Activated CD4-positive, CD25-positive, alpha-beta regulatory T cell treated with anti-CD3 and anti-CD28 coated beads, Interleukin-2, amount 50 U/mL, for 24 hours (primary cell): Measurements from ENCODE around the gene ZBTB7B.

Source experiments
- ATAC-seq, 2 donors: fragments of 150-1000 bp; cut with Tn5 transposase; one replicate each; pipeline ENCODE4 v1.10.0; 2021; ENCODE audit warnings: mild to moderate bottlenecking in 1 of 2, moderate library complexity in 1 of 2

Gene ZBTB7B

DNA sequence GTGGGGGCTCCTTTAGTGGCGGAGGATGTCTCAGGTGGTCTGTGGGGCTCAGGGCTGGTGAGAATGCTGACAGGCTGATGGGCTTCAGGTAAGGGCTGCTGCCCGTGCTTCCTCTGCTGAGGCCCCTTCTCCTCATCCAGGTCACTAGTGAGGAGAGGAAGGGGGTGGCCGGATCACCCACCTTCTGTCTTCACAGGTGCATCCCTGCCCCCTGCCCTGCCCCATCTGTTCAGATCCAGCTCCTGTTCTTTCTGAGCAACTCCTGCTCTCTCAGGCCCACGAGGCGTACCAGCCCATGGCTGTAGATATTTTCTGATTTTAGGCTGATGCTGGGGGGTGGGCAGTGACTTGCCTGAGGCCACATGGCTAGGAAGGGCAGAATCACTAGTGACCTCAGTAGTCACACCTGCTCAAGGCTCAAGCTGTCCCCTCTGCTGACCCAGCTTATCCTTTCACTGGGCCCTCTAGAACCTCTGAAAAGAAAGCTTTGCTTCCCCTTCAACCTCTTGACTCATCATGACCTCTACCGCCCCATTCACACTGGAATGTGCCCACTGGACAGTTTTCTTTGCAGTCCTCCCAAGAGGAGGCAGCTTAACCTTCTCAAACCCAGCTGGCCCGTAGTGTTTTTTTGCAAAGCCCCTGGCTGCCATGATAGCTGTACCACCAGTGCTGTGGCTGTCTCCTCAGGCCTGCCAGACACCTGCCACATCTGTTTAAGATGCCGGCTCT, 16.2 kb downstream of the ZBTB7B start:
- ATAC-seq: no peak

DNA sequence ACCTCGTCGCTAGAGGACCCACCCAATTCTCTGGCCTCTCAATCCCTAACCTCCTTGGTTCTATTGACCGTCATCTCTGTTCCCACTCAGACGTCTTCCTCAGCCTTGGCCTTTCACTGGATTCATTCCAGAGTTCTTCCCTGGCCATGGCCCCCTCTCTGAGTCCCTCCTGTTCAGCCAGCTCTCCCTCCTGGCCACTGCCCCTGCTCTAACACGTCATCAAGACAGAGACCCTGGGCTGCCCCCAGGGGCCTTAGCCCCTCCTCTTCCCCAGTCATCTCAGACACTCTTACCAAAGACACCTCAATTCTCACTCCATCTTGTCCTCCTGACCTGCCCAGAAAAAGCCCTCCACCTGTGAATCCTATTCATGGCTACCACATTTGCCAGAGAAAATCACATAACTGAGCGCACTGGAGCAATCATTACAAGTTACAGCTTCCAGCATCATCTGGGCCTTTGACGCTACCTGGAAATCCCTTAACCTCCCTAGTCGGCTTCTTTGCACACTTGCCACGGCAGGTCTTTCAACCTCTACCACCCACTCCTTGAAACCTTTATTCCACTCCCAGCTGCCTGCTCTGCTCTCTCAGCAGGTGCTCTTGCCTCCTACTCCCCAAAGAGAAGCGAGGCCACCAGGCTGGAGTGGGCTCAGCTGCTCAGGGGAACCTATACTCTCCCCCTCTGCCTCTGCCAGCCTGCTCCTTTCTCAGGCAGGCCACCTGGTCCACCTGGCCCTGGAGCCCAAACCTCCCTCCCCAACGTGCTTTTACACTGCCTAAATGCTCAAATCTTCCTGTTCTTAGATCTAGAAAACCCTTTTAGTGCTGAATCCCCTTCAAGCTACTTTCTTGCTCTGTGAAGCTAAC, 17.0 kb downstream of the ZBTB7B start:
- no peak for ATAC-seq

DNA sequence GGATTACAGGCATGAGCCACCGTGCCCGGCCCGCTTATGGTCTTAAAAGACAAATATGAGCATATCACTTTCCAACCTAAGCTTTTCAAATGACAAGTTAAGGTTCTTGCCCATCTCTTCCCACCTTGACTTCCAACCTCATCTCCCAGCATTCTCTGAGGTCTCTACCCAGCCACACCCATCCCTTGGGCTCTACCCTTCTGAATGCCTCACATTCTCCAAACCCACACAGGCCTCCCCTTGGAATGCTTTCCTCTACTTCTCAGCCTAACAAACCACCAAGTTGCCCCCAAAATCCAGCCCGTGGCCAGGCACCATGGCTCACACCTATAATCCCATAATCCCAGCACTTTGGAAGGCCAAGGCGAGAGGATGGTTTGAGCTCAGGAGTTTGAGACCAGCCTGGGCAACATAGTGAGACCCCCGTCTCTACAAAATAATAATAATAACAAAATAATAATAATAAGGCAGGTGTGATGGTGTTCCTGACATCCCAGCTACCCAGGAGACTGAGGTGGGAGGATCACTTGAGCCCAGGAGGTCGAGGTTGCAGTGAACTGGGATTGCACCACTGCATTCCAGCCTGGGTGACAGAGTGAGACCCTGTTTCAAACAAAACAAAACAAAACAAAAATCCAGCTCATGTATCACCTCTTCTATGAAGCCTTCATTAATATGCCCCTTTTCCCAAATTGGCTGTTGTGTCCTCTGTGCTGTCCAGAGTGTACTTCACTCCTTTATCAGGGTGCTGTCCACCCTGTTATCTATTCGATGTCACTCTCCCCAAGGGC, 19.7 kb downstream of the ZBTB7B start:
- no peak for ATAC-seq

DNA sequence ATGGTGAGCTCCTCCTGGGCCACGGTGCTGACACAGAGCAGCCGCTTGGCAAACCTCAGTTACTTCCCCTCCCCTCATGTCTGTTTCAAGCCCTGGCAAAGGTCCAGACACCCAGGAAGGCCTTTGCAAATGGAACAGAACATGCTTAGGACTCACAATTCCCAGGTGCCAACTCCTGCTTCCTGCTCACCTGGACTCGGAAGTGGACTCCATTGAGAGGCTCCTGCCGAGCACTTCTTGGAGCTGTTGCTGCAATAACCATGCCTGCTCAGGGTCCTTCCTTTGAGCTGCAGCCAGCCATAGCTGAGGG, 20.3 kb downstream of the ZBTB7B start:
- ATAC-seq: no peak

DNA sequence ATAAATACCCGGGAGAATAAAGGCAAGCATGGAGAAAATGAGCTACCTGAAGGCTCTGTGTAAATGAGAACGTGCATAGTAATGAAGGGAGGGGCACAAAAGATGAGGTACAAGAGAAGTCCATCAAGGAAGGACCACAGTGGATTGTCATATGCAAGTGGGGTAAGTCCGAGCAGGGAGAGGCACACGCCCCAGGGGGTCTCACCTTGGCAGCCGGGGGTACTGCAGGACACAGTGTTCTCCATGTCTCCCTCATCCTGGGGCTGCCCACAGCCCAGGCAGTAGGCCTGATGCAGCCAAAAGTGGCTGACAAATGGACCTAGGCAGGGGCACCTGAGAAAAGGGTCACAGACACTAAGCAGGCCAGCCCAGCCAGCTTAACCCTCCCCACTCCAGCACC, 21.0 kb downstream of the ZBTB7B start:
- ATAC-seq: no peak

DNA sequence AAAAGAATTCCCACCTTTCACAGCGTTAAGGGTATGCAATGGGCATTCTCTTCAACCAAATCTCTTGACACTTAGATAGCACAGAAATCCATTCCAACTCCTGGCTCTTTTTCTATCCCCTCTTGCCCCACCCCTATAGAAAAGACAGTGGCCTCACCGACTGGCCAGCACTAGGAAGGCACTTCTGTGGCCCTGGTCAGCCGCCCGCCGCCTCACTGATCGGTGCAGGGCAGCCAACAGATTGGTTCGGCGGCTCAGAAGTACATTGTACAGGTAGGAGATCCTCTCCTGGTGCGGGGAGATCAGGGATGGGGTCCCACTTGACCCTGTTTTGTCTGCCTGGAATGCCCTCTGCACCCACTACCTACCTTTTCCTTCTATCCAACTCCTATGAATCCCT, 21.7 kb downstream of the ZBTB7B start:
- ATAC-seq: no peak

DNA sequence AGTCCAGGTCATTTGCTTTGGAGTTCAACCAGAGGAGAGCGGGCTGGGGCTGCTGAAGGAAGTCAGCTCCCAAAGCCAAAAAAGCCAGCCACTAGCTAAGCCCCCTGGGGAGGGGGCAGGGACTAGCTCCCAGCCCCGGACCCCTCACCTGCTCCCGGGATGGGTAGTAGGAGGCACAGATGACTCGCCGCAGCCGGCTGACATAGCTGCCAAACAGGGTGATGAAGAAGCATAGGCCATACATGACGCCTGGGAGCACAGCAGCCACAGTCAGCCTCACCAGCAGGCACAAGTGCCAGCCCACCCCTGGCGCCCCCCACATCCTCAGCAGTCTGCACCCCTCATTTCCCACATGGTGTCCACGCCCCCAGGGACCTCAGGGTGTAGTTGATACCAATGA, 23.6 kb downstream of the ZBTB7B start:
- ATAC-seq: no peak

DNA sequence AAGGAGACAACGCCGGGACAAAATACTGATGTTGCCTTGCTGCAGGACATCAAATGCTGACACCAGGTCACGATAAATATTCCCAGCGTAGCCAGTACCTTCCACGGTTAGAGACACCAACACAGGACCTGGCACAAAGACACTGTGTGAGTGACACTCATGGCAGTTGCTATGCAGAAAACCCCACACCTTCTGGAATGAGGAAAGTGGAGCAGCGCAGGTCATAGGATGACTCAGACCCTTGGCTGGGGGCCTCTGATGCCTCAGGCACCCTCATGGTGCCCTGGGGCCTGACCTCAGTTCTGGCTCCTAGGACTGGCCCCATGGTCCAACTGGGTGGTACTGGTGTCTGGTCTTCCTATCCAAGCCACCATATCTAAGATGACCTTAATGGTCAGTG, 24.0 kb downstream of the ZBTB7B start:
- no peak for ATAC-seq

DNA sequence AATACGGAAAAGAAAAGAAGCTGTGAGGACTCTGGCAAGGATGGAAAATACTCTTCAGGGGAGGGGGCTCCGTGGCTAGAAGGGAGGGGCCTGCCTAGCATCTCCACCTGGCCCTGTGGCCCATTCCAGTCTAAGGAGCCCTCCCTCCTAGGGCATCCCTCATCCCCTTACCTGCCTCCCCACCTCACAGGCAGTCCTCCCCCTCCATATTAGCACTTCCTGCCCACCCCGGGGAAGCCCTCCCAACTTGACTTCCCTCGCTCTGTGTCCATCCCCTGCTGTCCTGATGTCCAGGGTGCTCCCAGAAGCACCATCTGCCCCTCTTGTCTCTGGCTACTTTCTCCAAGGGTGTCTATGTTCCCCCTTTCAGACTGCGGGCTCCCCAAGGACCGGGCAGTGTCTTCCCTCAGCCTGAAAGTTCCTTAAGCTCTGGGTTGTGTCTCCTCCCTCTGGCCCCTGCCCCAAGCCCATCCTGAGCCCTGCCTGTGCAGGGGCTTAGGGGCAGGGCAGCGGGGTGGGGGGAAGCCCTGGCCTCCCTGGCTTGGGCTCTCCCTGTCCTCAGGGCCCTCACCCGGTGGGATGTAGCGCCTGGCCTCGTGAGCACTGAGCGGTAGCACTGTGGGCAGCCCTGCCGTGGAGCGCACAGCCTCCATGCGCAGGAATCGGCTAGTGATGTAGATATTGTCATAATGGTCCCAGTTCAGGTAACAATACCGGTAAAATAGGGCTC, 27.1 kb downstream of the ZBTB7B start:
- no peak for ATAC-seq

DNA sequence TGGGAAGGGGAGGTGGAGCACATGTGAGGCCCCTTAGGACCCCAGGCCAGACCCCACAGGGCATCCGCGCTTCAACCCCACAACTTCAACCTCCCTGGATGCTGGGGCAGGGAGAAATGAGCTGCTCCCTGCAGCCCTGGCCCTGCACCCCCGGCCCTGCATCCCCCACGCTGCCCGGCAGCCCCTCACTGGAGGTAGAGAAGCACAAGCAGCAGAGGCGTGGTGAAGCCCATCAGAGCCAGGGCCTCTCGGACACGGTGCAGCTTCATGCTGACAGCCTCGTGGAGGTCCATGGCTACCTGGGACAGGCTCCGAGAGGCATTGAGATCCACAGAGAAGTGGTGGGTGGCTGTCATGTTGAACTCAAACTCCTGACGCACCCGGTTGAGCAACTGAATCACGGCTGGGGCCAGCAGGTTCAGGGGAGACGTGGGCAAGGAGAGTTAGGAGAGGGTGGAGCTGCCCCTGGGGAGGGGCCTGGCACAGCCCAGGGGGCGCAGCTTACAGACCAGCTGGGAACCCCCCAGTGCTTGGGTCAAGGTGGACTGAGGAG, 27.7 kb downstream of the ZBTB7B start:
- no peak for ATAC-seq

DNA sequence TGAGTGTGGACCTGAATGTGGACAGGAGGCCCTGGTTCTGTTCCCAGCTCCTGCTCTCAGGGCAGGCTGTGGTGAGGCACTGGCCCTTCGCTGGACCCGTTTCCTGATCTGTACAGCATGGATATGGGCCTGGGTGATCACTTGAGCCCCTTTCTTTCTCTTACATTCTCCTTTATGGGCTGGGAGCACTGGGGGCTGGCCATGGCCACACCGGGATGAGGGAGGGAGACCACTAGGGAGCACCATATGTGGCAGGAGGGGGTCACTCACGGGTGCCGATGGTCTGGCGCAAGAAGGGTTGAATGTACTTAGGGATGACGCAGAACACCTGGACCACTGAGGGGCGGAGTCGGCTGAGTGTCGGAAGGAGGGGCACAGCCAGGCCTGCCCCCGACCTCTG, 28.3 kb downstream of the ZBTB7B start:
- ATAC-seq: no peak

DNA sequence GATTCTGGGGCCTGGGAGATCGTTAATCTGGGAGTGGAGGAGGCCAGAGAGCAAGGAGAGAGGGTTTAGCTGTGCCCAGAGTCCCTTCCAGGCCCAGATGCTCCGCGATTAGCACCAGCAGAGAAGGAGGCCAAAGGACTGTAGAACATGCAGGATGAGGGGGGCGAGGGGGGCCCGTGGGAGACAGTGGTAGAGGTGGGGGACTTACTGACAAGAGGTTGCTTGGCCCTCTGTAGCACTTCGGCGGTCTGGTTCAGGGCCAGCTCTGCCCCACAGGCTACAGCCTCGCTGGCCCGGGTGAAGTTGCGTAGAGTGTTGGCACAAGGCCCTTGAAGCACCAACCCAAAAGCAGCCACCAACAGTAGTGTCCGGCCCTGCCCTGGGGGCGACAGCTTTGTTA, 30.3 kb downstream of the ZBTB7B start:
- no peak for ATAC-seq

DNA sequence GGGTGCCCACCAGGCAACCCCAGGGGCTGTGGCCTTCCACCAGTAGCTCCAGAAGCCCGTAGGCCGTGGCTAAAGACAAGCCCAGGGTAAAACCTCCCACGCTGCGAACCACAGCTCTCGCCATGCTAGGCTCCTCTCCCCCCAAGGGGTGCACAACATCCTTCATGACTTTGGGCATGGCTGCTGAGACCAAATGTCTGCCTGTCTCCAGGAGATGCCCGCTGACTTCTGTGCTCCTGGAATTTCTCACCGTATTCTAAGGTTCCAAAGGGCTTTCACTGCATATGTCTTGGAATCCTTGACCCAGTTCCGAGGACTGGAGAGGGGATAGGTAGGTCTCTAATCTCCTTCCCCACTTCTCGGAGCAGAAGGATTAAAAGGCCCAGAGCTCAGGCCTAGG, 30.9 kb downstream of the ZBTB7B start, which contains the start of the genes DCST1 and DCST2:
Gene DCST1 (plus strand): TSS at position 301 of the 400 bp plus-strand sequence. CDS start 213 bp downstream, outside the sequence.
Gene DCST2 (minus strand): TSS at position 258 of the 400 bp plus-strand sequence. CDS start 80 bp downstream, at position 178.
- ATAC-seq: no peak

DNA sequence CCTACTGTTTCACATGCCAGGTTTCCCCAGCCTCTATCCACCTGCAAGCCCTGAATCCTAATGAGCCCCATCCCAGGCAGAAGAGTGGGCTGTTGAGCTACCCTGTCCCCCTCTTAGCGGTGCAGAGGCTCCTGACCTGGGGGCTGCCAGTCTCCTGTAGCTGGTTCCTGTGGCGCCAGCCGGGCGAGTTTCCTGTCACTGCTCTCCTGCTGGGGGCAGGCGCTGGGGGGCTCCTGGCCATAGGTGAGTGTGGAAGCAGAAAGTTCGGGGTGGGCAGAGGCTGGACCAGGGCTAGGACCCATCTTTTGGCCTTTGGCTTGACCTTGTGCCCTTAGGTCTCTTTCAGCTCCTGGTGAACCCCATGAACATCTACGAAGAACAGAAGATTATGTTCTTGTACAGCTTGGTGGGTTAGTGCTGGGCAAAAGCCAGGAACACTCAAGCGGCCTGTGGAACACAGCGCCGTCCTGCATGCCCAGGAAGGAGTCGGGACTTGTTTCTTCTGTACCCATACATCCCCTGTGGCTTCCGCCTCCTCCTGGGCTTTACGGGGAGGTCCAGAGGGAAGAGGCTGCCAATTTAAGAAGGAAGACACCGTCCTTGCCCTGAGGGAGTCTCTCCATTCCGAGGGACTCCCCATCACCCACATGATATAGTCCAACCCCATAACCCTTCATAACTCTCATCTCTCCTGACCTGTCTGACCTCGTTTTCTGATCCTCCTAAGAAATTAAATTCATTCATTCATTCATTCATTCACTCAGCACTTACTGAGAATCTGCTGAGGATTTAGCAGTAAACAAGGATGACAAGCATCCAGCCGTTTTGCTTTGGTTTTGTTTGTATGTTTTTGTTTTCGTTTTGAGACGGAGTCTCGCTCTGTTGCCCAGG, 32.0 kb downstream of the ZBTB7B start:
- no peak for ATAC-seq

DNA sequence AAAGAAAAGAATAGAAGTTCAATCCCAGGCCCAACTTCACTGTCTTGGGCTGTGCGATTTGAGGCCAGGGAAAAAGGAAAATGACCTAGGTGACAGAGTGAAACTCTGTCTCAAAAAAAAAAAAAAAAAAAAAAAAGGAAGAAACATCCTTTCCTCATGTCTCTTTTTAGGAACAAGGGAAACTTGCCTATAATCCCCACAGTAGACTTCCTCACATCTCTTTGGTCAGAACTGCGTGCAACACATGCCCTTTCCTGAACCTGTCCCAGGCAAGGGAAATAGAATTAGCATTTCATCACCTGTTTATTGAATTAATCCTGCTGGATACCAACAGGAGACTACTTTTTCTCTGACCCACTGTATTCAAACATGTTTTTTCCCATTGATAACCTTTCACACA, 33.3 kb downstream of the ZBTB7B start:
- no peak for ATAC-seq

DNA sequence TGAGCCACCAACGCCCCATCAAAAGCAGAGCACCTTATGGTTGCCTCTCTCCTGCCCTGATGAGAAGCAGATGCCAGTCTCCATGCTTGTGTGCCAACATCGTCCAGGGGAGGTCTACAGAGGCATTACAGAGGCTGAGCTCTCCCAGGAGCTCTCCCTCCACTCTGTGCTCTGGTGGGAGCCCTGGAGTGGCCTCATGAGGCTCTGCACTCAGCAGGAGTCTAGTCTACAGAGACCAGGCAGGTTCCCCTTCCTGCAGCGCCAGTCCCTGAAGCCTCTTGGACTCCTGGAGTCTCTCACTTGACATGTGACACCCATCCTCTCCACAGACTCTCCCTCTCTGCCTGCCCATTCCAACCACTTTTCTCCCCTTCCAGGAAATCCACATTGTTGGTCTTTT, 34.4 kb downstream of the ZBTB7B start:
- ATAC-seq: no peak

DNA sequence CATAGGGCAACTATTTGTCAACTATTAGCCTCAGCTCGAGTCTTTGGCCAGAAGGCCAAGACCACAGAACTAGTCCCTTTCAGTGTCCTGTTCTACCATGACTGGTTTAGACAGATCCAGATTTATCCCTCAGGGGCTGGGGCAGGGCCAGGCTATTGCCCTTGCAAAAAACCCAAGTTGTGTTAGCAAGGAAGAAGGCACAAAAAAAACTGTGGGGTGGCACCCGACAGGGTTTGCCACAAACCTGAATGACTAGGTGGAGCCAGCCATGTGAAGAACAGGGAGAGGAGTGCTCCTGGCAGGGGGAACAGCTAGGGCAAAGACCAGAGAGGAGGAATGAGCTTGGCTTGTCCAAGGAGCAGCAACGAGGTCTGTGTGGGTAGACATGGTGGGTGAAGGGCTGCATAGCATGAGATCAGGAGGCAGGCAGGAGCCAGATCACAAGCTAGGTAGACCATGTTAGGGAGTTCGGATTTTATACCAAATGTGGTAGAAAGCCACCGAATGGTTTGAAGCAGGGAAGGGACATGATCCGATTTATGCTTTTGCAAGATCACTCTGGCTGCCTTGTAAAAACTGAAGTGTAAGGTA, 35.3 kb downstream of the ZBTB7B start:
- no peak for ATAC-seq

DNA sequence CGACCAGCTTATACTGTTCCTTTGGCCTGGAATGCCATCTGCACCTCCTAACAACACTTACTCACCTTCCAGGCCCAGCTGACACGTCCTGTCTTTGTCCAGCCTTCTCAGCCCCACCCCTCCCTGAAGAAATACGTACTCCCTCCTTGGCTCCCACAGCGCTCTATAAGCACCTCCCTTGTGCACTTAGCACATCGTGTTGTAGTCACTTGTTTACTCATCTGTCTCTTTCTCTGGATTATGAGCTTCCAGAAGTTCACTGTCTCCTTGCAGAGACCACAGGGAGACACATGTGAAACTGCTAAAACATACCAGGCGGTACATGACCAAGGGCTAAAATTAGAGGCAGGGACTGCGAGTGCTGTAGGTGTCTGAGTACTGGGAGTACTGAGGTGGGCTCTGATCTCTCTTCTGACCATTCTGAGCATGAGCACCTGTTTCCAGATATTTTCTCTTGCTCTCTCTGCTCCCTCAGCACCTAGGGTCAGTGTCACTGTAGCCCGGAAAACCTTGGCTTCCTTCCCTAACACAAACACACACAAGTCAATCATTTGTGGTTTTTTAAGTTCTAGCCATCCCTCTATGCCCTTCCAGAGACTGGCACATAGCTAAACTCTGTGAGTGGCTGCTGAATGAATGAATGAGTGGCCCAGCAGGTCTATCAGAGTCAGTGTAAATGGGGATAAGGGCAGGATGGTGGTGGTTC, 36.2 kb downstream of the ZBTB7B start:
- ATAC-seq: no peak

DNA sequence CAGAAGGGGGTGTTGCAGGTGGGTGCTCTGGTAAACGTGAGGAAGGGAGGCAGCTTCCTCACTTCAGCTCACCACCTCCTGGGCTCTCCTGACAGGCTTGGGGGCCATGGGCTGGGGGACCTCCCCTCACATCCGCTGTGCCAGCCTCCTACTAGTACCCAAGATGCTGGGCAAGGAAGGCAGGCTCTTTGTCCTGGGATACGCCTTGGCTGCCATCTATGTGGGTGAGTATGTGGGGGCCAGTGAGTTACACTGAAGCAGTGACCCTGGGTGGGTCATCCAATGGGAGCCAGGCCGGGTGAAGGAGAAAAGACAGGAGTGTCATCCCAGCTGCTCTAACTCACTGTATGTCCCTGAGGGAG, 36.7 kb downstream of the ZBTB7B start:
- no peak for ATAC-seq
